Measurements from ENCODE around the gene CEMIP2.

Gene CEMIP2

DNA sequence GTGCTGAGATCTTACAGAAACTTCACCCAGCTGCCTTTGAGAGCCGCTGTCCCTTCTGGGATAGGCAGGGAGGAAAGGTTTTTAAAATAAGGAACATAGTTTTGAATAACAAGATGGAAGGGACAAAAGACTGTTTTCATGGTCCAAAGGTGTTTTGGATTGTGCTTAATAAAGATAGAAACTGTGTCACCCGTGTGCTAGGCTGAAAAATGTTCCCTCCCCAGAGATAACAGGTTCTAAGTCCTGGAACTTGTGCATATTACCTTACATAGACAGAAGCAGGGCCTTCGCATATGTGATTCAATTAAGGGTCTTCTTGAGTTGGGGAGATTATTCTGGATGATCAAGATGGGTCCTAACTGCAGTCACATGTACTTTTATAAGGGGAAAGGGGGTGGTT, 1.9 kb upstream of the CEMIP2 start:
- TF ChIP-seq, protein P1, sequence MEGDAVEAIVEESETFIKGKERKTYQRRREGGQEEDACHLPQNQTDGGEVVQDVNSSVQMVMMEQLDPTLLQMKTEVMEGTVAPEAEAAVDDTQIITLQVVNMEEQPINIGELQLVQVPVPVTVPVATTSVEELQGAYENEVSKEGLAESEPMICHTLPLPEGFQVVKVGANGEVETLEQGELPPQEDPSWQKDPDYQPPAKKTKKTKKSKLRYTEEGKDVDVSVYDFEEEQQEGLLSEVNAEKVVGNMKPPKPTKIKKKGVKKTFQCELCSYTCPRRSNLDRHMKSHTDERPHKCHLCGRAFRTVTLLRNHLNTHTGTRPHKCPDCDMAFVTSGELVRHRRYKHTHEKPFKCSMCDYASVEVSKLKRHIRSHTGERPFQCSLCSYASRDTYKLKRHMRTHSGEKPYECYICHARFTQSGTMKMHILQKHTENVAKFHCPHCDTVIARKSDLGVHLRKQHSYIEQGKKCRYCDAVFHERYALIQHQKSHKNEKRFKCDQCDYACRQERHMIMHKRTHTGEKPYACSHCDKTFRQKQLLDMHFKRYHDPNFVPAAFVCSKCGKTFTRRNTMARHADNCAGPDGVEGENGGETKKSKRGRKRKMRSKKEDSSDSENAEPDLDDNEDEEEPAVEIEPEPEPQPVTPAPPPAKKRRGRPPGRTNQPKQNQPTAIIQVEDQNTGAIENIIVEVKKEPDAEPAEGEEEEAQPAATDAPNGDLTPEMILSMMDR (IDR thresholded peaks at IDR 0.05; ENCODE audit: low read depth, low read length, missing control alignments) = no peak
- H3K4me3 ChIP-seq (ENCODE audit: low read depth, low read length) = no peak overlapping the region
- DNase-seq (ENCODE audit: low read depth) = no peak

DNA sequence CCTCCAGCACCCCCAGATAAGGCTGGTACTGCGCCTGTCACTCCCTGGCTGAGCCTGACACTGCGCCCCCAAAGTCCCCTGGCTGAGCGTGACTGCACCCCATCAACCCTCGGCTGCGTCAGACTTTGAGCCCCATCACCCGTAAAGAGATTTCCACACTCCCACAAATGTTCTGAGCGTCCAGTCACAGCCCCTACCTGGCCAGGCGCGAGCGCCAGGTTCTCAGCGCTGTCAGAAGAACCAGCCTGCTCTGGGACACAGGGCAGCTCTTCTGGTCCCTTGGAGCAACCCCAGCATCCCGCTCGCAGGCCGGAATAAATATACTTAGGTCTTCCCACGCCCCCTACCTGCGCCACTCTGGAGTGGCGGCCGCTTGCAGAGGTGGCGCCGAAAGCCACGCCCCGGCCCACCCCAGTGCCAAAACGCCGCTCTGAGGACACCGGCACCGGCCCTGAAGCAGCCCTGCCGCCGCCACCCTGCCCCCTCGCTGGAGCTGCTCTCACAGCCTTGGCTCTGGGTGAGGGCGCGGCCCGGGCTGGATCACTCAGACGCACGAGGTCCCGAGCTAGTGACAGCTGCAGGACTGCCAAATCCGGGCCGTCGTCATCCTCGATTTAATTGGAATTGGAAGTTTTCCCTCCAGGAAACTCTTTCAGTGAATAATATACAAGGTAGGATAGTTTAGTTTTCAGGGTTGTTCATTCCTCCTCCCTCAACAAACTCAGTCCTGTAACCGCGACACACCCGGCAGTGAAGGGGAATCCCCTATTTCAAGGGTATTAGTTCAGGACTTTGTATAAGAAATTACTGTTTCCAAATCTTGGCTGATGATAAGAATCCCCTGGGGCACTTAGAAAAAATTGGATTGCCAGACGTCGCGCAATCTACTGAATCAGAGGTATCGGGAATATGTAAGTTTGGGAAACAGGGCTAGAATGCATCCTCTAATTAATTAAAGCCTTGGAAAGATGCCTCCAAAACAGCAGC, 1.2 kb upstream of the CEMIP2 start:
- H3K4me3 ChIP-seq (ENCODE audit: low read depth, low read length) = peak overlapping the region; percentile 52
- no peak for DNase-seq (ENCODE audit: low read depth)
- TF ChIP-seq, protein P1 (IDR thresholded peaks at IDR 0.05; ENCODE audit: low read depth, low read length, missing control alignments) = no peak

DNA sequence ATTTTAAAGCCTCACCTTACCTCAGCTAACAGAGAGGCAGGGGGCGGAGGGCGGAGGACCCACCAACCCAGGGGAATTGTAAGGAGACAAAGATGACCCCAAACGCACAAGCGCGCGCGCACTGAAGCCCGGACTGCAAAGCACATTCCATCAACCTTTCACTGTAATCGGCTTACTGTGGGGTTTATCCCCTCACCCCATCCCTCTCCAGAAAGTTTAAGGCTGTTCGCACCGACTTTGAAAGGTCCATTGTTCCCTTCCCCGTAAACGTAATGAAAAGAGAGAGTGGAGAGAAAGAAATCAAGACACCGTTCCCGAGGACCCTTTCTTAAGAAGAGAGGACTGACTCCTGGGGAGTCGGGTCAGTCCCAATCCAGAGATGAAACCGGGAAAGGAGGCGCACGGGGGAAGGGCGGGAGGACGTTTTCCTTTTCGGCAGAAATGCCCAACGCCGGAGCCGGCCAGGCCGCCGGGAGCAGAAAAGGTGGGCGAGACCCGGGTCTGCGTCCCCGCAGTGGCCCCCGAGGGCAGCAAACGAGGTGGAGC, 464 bp downstream of the CEMIP2 start:
- H3K4me3 ChIP-seq (ENCODE audit: low read depth, low read length) = peak overlapping the region; percentile 73
- DNase-seq (ENCODE audit: low read depth) = no peak
- TF ChIP-seq, protein P1 (IDR thresholded peaks at IDR 0.05; ENCODE audit: low read depth, low read length, missing control alignments) = no peak

DNA sequence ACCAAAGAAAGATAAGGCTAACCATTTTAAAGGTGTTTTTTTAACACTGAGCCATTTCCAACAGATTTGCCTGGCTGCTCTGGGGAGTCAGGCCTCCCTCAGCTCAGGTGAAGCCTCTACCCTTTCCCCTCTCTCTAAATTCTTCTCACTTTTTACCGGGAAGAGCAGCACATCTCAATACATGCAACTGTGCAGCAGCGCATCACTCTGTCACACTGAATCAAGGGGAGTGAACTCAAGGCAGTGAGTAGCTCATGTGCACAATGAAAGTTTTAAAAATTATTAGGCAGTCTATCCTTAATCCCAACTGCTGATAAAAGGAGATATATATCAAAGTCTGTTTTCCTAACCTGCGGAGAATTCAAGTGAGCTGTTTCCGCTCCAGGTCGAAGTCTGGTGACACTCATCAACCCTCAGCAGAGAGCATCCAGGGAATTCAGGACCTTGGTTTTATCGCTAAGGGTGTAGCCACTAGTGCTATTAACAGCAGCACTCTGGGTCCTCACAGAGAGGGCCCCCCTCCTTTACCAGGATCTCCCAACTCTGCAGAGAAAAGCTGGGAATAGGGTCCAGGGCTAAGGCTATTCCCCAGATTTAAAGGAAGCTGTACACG, 1.0 kb downstream of the CEMIP2 start:
- TF ChIP-seq, protein P1 (IDR thresholded peaks at IDR 0.05; ENCODE audit: low read depth, low read length, missing control alignments) = no peak
- H3K4me3 ChIP-seq (ENCODE audit: low read depth, low read length) = no peak overlapping the region
- DNase-seq (ENCODE audit: low read depth) = no peak

DNA sequence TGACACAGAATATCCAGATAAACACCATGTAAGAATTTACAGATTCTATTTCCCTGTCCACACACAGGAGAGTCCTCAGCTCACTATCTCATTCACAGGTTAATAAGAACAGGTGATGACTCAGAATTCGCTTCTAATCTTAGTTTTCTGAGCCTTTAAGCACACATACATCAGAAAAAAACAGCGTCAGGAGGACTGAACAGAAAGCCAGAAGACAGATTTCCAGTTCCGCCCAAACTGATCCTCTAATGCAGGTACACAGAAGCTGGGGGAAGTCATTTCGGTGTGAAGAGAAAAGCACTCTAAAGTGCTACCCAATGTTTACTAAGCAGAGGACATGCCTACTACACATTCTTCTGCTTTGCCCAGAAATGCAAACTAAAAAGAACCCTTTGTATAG, 1.6 kb downstream of the CEMIP2 start:
- DNase-seq (ENCODE audit: low read depth) = no peak
- H3K4me3 ChIP-seq (ENCODE audit: low read depth, low read length) = no peak overlapping the region
- TF ChIP-seq, protein P1 (IDR thresholded peaks at IDR 0.05; ENCODE audit: low read depth, low read length, missing control alignments) = no peak

DNA sequence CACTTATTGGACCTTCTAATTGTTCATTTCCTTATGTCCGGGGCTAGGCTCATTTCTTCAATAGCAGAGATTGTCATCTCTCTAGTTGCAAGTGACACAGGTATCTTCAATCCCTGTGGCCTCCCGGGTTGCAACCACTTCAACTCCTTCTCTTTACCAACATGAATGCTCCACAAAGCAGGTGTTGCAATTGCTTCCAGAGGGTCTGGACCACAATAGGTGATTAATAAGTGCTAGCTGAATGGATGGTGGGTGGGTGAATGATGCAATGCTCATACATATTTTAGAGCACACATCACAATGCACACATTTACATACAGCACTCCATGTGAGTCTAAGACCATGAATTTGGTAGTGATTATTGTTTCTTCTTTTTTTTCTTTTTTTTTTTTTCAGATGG, 2.6 kb downstream of the CEMIP2 start:
- TF ChIP-seq, protein P1 (IDR thresholded peaks at IDR 0.05; ENCODE audit: low read depth, low read length, missing control alignments) = no peak
- DNase-seq (ENCODE audit: low read depth) = no peak
- no peak overlapping the region for H3K4me3 ChIP-seq (ENCODE audit: low read depth, low read length)
